GM23248 (cell line): Measurements from ENCODE around the gene LAMTOR2.

Source experiments
- EZH2 ChIP-seq: fragments of 200-600 bp; sonication (generic); IDR thresholded peaks from 2 replicates; pipeline ENCODE4 v1.6.1; 2018; ENCODE audit warnings: antibody characterized with exemption, mild to moderate bottlenecking; ENCODE audit not compliant: insufficient read depth, poor library complexity, severe bottlenecking
- EZH2phosphoT487 ChIP-seq: fragments of 200-600 bp; sonication (generic); IDR thresholded peaks from 2 replicates; pipeline ENCODE4 v1.6.1; 2018; ENCODE audit warnings: antibody characterized with exemption, moderate library complexity, mild to moderate bottlenecking, low read depth; ENCODE audit not compliant: insufficient read depth

GRCh38 chr1:156073110-156073687 is 18.6 kb downstream of the LAMTOR2 start:
- TF ChIP-seq EZH2: no peak
- TF ChIP-seq EZH2phosphoT487: no peak
